Activated CD4-positive, CD25-positive, alpha-beta regulatory T cell treated with anti-CD3 and anti-CD28 coated beads, Interleukin-2, amount 50 U/mL, for 24 hours (primary cell): ENCODE data around the gene FSHR.

Source experiments
- ATAC-seq, 2 donors: fragments of 150-1000 bp; cut with Tn5 transposase; one replicate each; pipeline ENCODE4 v1.10.0; 2021; ENCODE audit warnings: mild to moderate bottlenecking in 1 of 2, moderate library complexity in 1 of 2

The FSHR gene

GRCh38 chr2:49154140-49154539 is at the start of gene FSHR:
TSS of gene FSHR (minus strand) at chr2:49154515. CDS start at chr2:49154417, 98 bp downstream.
- ATAC-seq: no peak

- ATAC-seq: no peak
Measured at GRCh38 chr2:49199266-49199665, 45.0 kb upstream of the FSHR start.

GRCh38 chr2:49194701-49195100 is 40.4 kb upstream of the FSHR start:
- ATAC-seq: no peak

GRCh38 chr2:49192036-49192435 is 37.7 kb upstream of the FSHR start:
- no peak for ATAC-seq

GRCh38 chr2:49189512-49190225 is 35.4 kb upstream of the FSHR start:
- ATAC-seq: no peak

- ATAC-seq: no peak
Measured at GRCh38 chr2:49186050-49186648, 31.8 kb upstream of the FSHR start.

GRCh38 chr2:49178656-49179055 is 24.3 kb upstream of the FSHR start:
- no peak for ATAC-seq

GRCh38 chr2:49177194-49177593 is 22.9 kb upstream of the FSHR start:
- no peak for ATAC-seq

- no peak for ATAC-seq
Measured at GRCh38 chr2:49175831-49176230, 21.5 kb upstream of the FSHR start.

- no peak for ATAC-seq
Measured at GRCh38 chr2:49174750-49175149, 20.4 kb upstream of the FSHR start.

- no peak for ATAC-seq
Measured at GRCh38 chr2:49167131-49167530, 12.8 kb upstream of the FSHR start.

- no peak for ATAC-seq
Measured at GRCh38 chr2:49165662-49166061, 11.3 kb upstream of the FSHR start.

GRCh38 chr2:49164729-49165128 is 10.4 kb upstream of the FSHR start:
- no peak for ATAC-seq

- ATAC-seq: no peak
Measured at GRCh38 chr2:49162151-49162550, 7.8 kb upstream of the FSHR start.

GRCh38 chr2:49154891-49155290 is 576 bp upstream of the FSHR start:
- no peak for ATAC-seq

GRCh38 chr2:49153252-49153651 is 1.1 kb downstream of the FSHR start:
- ATAC-seq: no peak

- ATAC-seq: no peak
Measured at GRCh38 chr2:49152824-49153223, 1.5 kb downstream of the FSHR start.

- no peak for ATAC-seq
Measured at GRCh38 chr2:49146401-49146800, 7.9 kb downstream of the FSHR start.

GRCh38 chr2:49131801-49132200 is 22.5 kb downstream of the FSHR start:
- ATAC-seq: no peak

- ATAC-seq: peak; percentile 24 to 38
Measured at GRCh38 chr2:49129034-49129433, 25.3 kb downstream of the FSHR start.

- ATAC-seq: no peak
Measured at GRCh38 chr2:49123600-49123999, 30.7 kb downstream of the FSHR start.

GRCh38 chr2:49122107-49122506 is 32.2 kb downstream of the FSHR start:
- ATAC-seq: no peak

- no peak for ATAC-seq
Measured at GRCh38 chr2:49113046-49113445, 41.3 kb downstream of the FSHR start.

GRCh38 chr2:49111456-49111855 is 42.9 kb downstream of the FSHR start:
- no peak for ATAC-seq

GRCh38 chr2:49111006-49111405 is 43.3 kb downstream of the FSHR start:
- ATAC-seq: no peak
